ENCODE data around the gene P2RY2. TPM values are rescaled to one million over a fixed set of nuclear protein-coding genes. Genes with fewer than 3 reads are reported as not detected.

Gene P2RY2
- total RNA-seq, 1 experiment from 2014 or later, result 2.9 TPM

- no peak for TF ChIP-seq EGR1 (IDR thresholded peaks at IDR 0.05; ENCODE audit: low read depth)
Measured at GRCh38 chr11:73246303-73246702, 28.2 kb downstream of the P2RY2 start (continued).

- no peak overlapping the region for H3K27ac ChIP-seq (ENCODE audit: low read depth, low read length)
- H3K9me2 ChIP-seq (ENCODE audit: insufficient read depth), result no peaks in the 10 kb centered on the region
- ATAC-seq, result no peak
- no peaks in the 10 kb centered on the region for H3K36me3 ChIP-seq (ENCODE audit: control insufficient read depth in 1 of 2, insufficient read depth in 2 of 2, low read length in 2 of 2)
- H3K9ac ChIP-seq (ENCODE audit: low read length), result no peak overlapping the region
- peaks cover 0 to 15% of the 10 kb centered on the region in 2 experiments; a peak in 2 of 4 replicates for H3K4me1 ChIP-seq (ENCODE audit: control insufficient read depth in 1 of 2, insufficient read depth in 2 of 2, low read length in 2 of 2)
- no peaks in the 10 kb centered on the region for H3K27me3 ChIP-seq (ENCODE audit: insufficient read depth, low read length)
- ChIA-PET CTCF (interaction anchor here (0.8 to 1.2 kb wide), 3 partner anchors 12 to 417 kb away, joined by 3 to 5 read pairs (median 4); no protein-coding TSS in a partner anchor), RAD21 (ENCODE audit: low non-redundant PET in 1 of 2, low total read pairs in 2 of 2, uncharacterized antibody in 2 of 2, unreplicated experiment in 2 of 2) (no interaction called here), POLR2A (no interaction called here)
- H3K79me2 ChIP-seq (ENCODE audit: insufficient read depth, low read length), result no peaks in the 10 kb centered on the region
- H4K20me1 ChIP-seq (ENCODE audit: insufficient read depth), result no peaks in the 10 kb centered on the region
- no peak overlapping the region for H3K4me2 ChIP-seq (ENCODE audit: low read length)
- H2AFZ ChIP-seq (ENCODE audit: low read depth, low read length, poor library complexity, severe bottlenecking), result peak overlapping the region; percentile 3
- no peak for DNase-seq (ENCODE audit: low read depth, low spot score)
- H3K9me3 ChIP-seq (ENCODE audit: control insufficient read depth in 1 of 2, insufficient read depth in 1 of 2, low read depth in 1 of 2, low read length in 2 of 2), result no peaks in the 10 kb centered on the region
- intact Hi-C loops (cut with micrococcal nuclease), result no loop called here
- TF ChIP-seq CTCF (IDR thresholded peaks at IDR 0.05 in 2 of 3, conservative IDR thresholded peaks at IDR 0.05 in 1 of 3; ENCODE audit: borderline replicate concordance in 1 of 3, insufficient read depth in 1 of 3, low read depth in 2 of 3, low read length in 2 of 3), result no peak
- TF ChIP-seq SRF (IDR thresholded peaks at IDR 0.05; ENCODE audit: low read depth), result no peak
- TF ChIP-seq REST (IDR thresholded peaks at IDR 0.05; ENCODE audit: low read depth), result no peak
- no peak for TF ChIP-seq POLR2A (IDR thresholded peaks at IDR 0.05; ENCODE audit: borderline replicate concordance, extremely low read depth, insufficient read depth, insufficient read length)
- TF ChIP-seq MAX (IDR thresholded peaks at IDR 0.05), result no peak
- TF ChIP-seq ELF1 (IDR thresholded peaks at IDR 0.05; ENCODE audit: borderline replicate concordance, low read depth), result no peak
- no TSS peak for BruUV-seq (replicated peaks)
- H3K4me3 ChIP-seq (replicated peaks in 1 of 2; ENCODE audit: low read depth in 1 of 2, low read length in 2 of 2), result no peak overlapping the region
Measured at GRCh38 chr11:73248526-73249185, 30.6 kb downstream of the P2RY2 start.

Data from HCT116 (cell line).